Stimulated activated CD8-positive, alpha-beta memory T cell treated with anti-CD3 and anti-CD28 coated beads, Interleukin-7, amount 100 ng/mL, for 24 hours (primary cell): Measurements from ENCODE around the gene CARS1.

Experiments used
- DNase-seq: peaks from one replicate; pipeline ENCODE4 v3.0.0-alpha.2; 2020; ENCODE audit warnings: low read depth

The CARS1 gene

GRCh38 chr11:3060436-3061025, 3.3 kb upstream of the CARS1 start:
- DNase-seq, result no peak

GRCh38 chr11:3058753-3059664, 1.8 kb upstream of the CARS1 start:
- no peak for DNase-seq

GRCh38 chr11:3056296-3057068, 741 bp downstream of the CARS1 start:
- no peak for DNase-seq

- DNase-seq, result no peak
These were observed 1.3 kb downstream of the CARS1 start for GRCh38 chr11:3055891-3056290.

GRCh38 chr11:3052567-3052966, 4.7 kb downstream of the CARS1 start:
- DNase-seq, result no peak

GRCh38 chr11:3052109-3052479, 5.1 kb downstream of the CARS1 start:
- DNase-seq, result no peak

- DNase-seq, result no peak
These were observed 5.8 kb downstream of the CARS1 start for GRCh38 chr11:3051196-3052108.

- DNase-seq, result no peak
These were observed 6.6 kb downstream of the CARS1 start for GRCh38 chr11:3050386-3051195.

GRCh38 chr11:3049430-3050243, 7.6 kb downstream of the CARS1 start:
- peak; percentile 29 for DNase-seq

GRCh38 chr11:3047637-3048036, 9.6 kb downstream of the CARS1 start:
- DNase-seq, result no peak

GRCh38 chr11:3046641-3047040, 10.6 kb downstream of the CARS1 start:
- no peak for DNase-seq

GRCh38 chr11:3046190-3046589, 11.0 kb downstream of the CARS1 start:
- DNase-seq, result no peak

- no peak for DNase-seq
These were observed 12.3 kb downstream of the CARS1 start for GRCh38 chr11:3044915-3045314.

GRCh38 chr11:3044004-3044403, 13.2 kb downstream of the CARS1 start:
- DNase-seq, result no peak

- no peak for DNase-seq
These were observed 13.8 kb downstream of the CARS1 start for GRCh38 chr11:3043315-3043871.

- no peak for DNase-seq
These were observed 14.5 kb downstream of the CARS1 start for GRCh38 chr11:3042496-3043314.

GRCh38 chr11:3041699-3042441, 15.4 kb downstream of the CARS1 start:
- no peak for DNase-seq

GRCh38 chr11:3040881-3041280, 16.3 kb downstream of the CARS1 start:
- DNase-seq, result no peak
